Measurements from ENCODE around the gene KLF3. TPM values are rescaled to one million over a fixed set of nuclear protein-coding genes. Genes with fewer than 3 reads are reported as not detected.
A peak's percentile ranks its signal among the peaks of the same experiment; 100 is the strongest.

Gene KLF3
- total RNA-seq, 1 experiment from 2014 or later = 51.2 TPM

GRCh38 chr4:38670109-38670901, 6.3 kb downstream of the KLF3 start:
- no peak for DNase-seq (ENCODE audit: unreplicated experiment)
- peaks cover 16% of the 10 kb centered on the region for H3K36me3 Mint-ChIP-seq (ENCODE audit: insufficient read depth, unreplicated experiment)
- intact Hi-C loops (cut with micrococcal nuclease) = no loop called here
- TF ChIP-seq, protein P1, sequence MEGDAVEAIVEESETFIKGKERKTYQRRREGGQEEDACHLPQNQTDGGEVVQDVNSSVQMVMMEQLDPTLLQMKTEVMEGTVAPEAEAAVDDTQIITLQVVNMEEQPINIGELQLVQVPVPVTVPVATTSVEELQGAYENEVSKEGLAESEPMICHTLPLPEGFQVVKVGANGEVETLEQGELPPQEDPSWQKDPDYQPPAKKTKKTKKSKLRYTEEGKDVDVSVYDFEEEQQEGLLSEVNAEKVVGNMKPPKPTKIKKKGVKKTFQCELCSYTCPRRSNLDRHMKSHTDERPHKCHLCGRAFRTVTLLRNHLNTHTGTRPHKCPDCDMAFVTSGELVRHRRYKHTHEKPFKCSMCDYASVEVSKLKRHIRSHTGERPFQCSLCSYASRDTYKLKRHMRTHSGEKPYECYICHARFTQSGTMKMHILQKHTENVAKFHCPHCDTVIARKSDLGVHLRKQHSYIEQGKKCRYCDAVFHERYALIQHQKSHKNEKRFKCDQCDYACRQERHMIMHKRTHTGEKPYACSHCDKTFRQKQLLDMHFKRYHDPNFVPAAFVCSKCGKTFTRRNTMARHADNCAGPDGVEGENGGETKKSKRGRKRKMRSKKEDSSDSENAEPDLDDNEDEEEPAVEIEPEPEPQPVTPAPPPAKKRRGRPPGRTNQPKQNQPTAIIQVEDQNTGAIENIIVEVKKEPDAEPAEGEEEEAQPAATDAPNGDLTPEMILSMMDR (IDR thresholded peaks at IDR 0.05; ENCODE audit: unreplicated experiment) = no peak
- BruUV-seq (replicated peaks) = no TSS peak
- H3K9me3 Mint-ChIP-seq (ENCODE audit: unreplicated experiment) = no peaks in the 10 kb centered on the region
- peak overlapping the region; percentile 81 for H3K27ac Mint-ChIP-seq (ENCODE audit: low read depth, unreplicated experiment)
- H3K4me3 Mint-ChIP-seq (ENCODE audit: unreplicated experiment) = peak overlapping the region; percentile 2
- ChIA-PET POLR2A (interaction anchor here (0.6 to 8.2 kb wide), 8 partner anchors 50 to 608 kb away, joined by 3 to 192 read pairs (median 4); no protein-coding TSS in a partner anchor), CTCF (interaction anchor here (0.6 to 3.8 kb wide), 2 partner anchors 22 to 351 kb away, joined by 4 to 28 read pairs; no protein-coding TSS in a partner anchor)
- peaks cover 62% of the 10 kb centered on the region for H3K4me1 Mint-ChIP-seq (ENCODE audit: insufficient read depth, unreplicated experiment)
- no peaks in the 10 kb centered on the region for H3K27me3 Mint-ChIP-seq (ENCODE audit: insufficient read depth, unreplicated experiment)

- Mint-ChIP-seq H3K9me3 (ENCODE audit: unreplicated experiment) (no peaks in the 10 kb centered on the region), H3K27me3 (ENCODE audit: insufficient read depth, unreplicated experiment) (no peaks in the 10 kb centered on the region), H3K36me3 (ENCODE audit: insufficient read depth, unreplicated experiment) (peaks cover 14% of the 10 kb centered on the region), H3K27ac (ENCODE audit: low read depth, unreplicated experiment) (peak overlapping the region; percentile 81), H3K4me3 (ENCODE audit: unreplicated experiment) (peak overlapping the region; percentile 2), H3K4me1 (ENCODE audit: insufficient read depth, unreplicated experiment) (peaks cover 62% of the 10 kb centered on the region)
- POLR2A ChIA-PET = interaction anchor here (0.6 to 8.2 kb wide), 10 partner anchors 31 to 609 kb away, joined by 3 to 192 read pairs (median 4); no protein-coding TSS in a partner anchor
- TF ChIP-seq, protein P1 (IDR thresholded peaks at IDR 0.05; ENCODE audit: unreplicated experiment) = no peak
- BruUV-seq (replicated peaks) = no TSS peak
- CTCF ChIA-PET = interaction anchor here (0.6 to 3.8 kb wide), 2 partner anchors 21 to 351 kb away, joined by 4 to 28 read pairs; no protein-coding TSS in a partner anchor
- no peak for DNase-seq (ENCODE audit: unreplicated experiment)
- intact Hi-C loops (cut with micrococcal nuclease) = no loop called here
These were observed 7.1 kb downstream of the KLF3 start for GRCh38 chr4:38670939-38671591.

- no peak for DNase-seq (ENCODE audit: unreplicated experiment)
- TF ChIP-seq, protein P1 (IDR thresholded peaks at IDR 0.05; ENCODE audit: unreplicated experiment) = no peak
- peak overlapping the region; percentile 2 for H3K4me3 Mint-ChIP-seq (ENCODE audit: unreplicated experiment)
- no TSS peak for BruUV-seq (replicated peaks)
- CTCF ChIA-PET = interaction anchor here (0.7 to 3.8 kb wide), 5 partner anchors 11 to 496 kb away, joined by 3 to 28 read pairs (median 3); no protein-coding TSS in a partner anchor
- intact Hi-C loops (cut with micrococcal nuclease) = no loop called here
- POLR2A ChIA-PET = interaction anchor here (0.6 to 8.2 kb wide), 6 partner anchors 31 to 352 kb away, joined by 3 to 192 read pairs (median 4); no protein-coding TSS in a partner anchor
- H3K9me3 Mint-ChIP-seq (ENCODE audit: unreplicated experiment) = no peaks in the 10 kb centered on the region
- H3K4me1 Mint-ChIP-seq (ENCODE audit: insufficient read depth, unreplicated experiment) = peaks cover 60% of the 10 kb centered on the region
- H3K36me3 Mint-ChIP-seq (ENCODE audit: insufficient read depth, unreplicated experiment) = peaks cover 9% of the 10 kb centered on the region
- peak overlapping the region; percentile 81 for H3K27ac Mint-ChIP-seq (ENCODE audit: low read depth, unreplicated experiment)
- H3K27me3 Mint-ChIP-seq (ENCODE audit: insufficient read depth, unreplicated experiment) = no peaks in the 10 kb centered on the region
These were observed 7.6 kb downstream of the KLF3 start for GRCh38 chr4:38671592-38671940.

DNA sequence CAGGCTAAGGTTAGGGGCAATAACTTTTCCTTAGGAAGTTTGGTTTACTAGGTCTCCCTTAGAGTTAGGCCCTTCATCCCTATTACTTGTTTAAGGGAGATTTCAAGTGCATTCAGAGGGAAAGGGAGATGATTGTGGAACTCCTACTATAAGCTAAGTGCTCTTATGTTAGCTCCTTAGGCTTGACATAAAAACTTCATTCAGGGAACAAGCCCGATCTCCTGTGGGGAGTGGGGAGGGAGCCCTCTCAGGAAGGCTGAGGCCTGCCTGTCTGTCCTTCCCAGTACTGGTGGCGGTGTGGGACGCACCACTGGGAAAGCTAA, 8.0 kb downstream of the KLF3 start:
- peak overlapping the region; percentile 81 for H3K27ac Mint-ChIP-seq (ENCODE audit: low read depth, unreplicated experiment)
- TF ChIP-seq, protein P1 (IDR thresholded peaks at IDR 0.05; ENCODE audit: unreplicated experiment) = no peak
- DNase-seq (ENCODE audit: unreplicated experiment) = no peak
- H3K9me3 Mint-ChIP-seq (ENCODE audit: unreplicated experiment) = no peaks in the 10 kb centered on the region
- peak overlapping the region; percentile 55 for H3K4me3 Mint-ChIP-seq (ENCODE audit: unreplicated experiment)
- H3K36me3 Mint-ChIP-seq (ENCODE audit: insufficient read depth, unreplicated experiment) = peaks cover 6% of the 10 kb centered on the region
- no TSS peak for BruUV-seq (replicated peaks)
- intact Hi-C loops (cut with micrococcal nuclease) = no loop called here
- peaks cover 56% of the 10 kb centered on the region for H3K4me1 Mint-ChIP-seq (ENCODE audit: insufficient read depth, unreplicated experiment)
- CTCF ChIA-PET = interaction anchor here (0.6 to 3.8 kb wide), 6 partner anchors 12 to 1318 kb away, joined by 3 to 28 read pairs (median 3); no protein-coding TSS in a partner anchor
- no peaks in the 10 kb centered on the region for H3K27me3 Mint-ChIP-seq (ENCODE audit: insufficient read depth, unreplicated experiment)
- POLR2A ChIA-PET = interaction anchor here (0.6 to 8.2 kb wide), 7 partner anchors 30 to 511 kb away, joined by 3 to 192 read pairs (median 3); no protein-coding TSS in a partner anchor

All from MCF 10A (cell line).